ENCODE measurements around the gene PSMA7.
A peak's percentile ranks its signal among the peaks of the same experiment; 100 is the strongest.

Gene PSMA7

DNA sequence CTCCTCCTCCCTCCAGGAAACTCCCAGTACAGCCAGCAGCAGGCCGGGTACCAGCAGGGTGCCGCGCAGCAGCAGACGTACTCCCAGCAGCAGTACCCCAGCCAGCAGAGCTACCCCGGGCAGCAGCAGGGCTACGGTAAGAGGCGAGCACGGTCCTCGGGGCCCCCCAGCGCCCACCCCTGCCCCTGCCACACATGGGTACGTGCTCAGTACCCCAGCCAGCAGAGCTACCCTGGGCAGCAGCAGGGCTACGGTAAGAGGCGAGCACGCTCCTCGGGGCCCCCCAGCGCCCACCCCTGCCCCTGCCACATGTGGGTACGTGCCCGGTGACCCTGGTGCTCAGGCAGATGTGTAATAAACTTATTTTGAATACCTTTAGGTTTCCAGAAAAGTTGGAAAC lies 29.5 kb upstream of the PSMA7 start:
- DNase-seq (ENCODE audit: low read depth in 3 of 3, low spot score in 1 of 3), result no peak

DNA sequence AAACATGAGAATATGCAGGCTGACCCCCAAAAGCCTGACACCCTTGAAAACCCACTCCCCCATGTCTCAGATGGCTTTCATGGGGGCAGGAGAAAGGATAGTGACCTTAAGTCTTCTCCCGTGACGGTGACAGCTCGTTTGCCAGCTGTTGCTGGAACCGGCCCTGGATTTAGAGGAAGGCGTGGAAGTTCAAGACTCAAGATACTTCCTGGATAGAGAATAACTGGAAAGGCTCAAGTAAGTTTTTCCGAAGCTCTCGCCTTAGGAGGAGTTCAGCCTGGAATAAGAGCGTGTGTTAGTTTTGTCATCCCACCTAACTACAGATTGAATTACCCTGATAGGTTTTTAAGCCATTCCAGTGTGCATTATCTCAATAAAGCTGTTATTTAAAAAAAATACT lies 28.1 kb upstream of the PSMA7 start:
- DNase-seq (ENCODE audit: low read depth in 3 of 3, low spot score in 1 of 3), result no peak

DNA sequence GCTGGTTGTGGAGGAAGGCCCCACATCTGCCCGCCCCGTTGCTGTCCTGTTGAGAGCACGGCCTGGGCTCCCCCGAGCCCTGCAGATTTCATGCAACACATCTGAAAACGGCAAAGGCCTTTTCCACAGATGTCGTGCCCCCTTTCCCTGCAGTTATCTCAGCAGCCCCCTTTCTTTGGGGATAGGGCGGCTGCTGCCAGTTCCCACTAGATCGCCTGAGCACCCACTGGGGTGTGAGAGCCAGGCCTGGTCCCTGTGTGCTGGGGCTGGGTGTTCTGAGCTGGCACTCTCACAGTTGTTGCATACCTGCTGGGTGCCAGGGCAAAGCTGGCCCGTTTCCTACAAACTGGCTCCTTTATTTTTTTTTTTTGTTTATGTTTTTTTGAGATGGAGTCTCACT lies 27.3 kb upstream of the PSMA7 start:
- no peak for DNase-seq (ENCODE audit: low read depth in 3 of 3, low spot score in 1 of 3)

DNA sequence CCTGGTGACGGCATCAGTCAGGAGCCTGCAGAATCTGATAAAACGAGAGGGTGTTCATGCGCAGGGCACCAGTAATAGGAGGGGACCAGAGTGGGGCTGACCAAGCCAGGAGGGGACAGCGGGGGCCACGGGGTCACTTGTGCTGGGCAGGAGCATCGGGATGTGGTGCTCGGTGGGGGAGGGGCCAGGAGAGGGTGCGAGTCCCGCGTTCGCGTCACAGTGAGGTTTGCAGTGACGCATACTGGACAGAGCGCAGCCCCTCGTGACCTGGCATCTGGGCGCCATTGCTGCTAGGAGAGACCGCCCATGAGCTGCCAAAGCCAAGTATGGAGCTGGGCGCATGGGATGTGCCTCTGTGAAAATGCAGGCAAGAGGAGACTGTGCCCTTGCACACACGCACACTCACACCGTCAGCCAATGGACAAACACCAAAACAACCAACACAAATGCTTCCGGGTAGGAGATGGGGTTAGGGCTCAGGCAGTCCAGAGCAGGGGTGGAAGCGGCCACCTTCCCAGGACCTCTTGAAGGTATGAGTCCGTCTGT lies 25.8 kb upstream of the PSMA7 start:
- DNase-seq (ENCODE audit: low read depth in 3 of 3, low spot score in 1 of 3), result no peak

DNA sequence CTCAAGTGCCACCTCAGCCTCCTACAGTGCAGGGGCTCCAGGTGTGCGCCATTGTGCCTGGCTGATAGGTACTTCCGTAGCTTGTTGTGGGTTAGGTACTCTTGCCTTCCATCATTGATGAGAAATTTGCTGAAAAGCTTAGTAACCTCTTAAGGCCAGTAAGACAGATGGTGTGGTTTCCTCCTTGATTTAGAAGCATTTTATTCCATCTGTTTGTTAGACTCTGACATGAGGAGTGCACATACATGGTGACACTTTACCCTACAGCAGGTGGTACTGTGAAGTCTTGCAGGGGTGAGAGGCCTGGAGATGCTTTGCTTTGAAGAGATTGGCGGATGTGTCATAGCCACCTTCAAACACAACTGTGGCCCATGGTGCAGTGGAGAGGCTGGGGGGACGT lies 24.9 kb upstream of the PSMA7 start:
- no peak for DNase-seq (ENCODE audit: low read depth in 3 of 3, low spot score in 1 of 3)

DNA sequence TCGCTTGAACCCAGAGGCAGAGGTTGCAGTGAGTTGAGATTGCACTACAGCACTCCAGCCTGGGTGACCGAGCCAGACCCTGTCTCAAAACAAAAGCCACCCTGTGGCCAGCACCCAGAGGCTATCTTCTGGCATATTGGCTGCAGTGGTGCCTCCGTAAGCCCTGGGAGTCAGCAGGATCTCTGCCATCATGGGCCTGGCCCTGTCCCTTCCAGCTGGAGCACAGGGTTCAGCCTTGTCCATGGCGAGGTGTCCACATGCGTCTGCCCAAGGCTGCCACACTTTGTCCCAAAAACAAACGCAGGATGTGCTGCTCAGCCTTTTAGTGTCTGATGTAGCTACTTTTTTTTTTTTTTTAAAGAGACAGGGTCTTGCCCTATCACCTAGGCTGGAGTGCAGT lies 24.3 kb upstream of the PSMA7 start:
- no peak for DNase-seq (ENCODE audit: low read depth in 3 of 3, low spot score in 1 of 3)

DNA sequence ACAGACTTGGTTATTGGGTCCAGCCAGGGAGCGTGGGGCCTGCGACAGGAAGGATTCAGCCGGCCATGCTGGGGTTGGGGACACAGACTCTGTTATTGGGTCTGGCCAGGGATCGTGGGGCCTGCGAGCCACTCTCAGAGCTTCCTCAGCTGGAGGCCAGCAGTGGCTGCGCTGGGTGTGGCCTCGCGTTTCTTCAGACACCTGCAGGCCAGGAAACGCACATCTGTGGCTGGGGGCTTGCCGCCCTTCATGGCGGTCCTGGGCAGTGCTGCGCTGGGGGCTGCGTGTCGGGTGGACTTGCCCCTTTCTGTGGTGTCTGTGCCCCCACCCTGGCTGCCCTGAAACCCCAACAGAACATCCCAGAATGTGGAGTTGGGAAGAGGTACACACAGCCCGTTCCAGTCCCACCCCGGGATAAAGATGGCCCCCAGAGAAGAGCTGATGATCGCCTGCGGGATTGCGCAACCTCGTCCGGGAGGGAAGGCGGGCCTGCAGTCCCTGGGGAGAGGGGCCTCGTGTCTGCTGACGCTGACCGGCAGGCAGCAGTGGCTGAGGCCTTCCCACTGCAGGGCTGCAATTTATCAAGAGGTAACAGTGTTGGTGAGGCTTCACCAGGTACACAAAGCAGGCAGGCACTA lies 22.7 kb upstream of the PSMA7 start:
- DNase-seq (ENCODE audit: low read depth in 3 of 3, low spot score in 1 of 3), result no peak

DNA sequence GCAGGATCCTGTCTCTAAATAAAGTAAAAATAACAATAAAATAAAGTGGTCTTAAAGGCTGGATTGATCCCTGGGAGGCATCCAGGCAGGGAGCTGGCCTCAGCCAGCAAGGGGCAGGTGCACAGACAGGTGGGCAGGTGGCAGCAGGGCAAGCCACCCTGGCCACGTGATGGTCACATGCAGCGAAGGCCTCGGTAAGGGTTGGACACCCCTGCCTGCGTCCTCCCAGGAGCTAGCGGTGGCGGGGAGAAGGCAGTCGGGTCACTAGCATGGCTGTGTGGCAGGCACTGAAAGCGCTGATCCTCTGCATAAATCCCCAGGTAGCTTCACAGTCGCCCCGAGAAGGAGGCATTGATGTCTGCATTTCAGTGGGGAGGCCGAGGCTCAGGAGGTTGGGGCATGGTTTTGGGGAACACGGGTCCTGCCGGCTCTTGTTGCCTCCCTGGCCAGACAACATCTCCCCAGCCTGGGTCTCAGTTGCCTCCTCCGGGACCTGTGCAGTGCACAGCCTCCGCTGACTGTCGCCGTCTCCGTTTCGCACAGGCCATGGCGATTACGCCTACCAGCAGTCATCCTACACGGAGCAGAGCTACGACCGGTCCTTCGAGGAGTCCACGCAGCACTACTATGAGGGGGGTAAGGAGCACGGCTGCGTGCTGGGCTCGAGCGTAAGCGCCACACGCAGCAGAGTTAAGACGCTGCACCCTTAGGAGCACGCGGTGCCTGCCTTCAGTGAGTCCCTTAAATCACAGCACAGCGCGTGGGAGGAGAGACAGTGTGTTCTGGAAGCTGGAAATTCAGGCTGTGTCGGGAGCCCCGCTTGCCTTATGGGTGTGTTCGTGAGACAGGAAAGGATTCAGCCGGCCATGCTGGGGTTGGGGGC lies 21.9 kb upstream of the PSMA7 start:
- no peak for DNase-seq (ENCODE audit: low read depth in 3 of 3, low spot score in 1 of 3)

DNA sequence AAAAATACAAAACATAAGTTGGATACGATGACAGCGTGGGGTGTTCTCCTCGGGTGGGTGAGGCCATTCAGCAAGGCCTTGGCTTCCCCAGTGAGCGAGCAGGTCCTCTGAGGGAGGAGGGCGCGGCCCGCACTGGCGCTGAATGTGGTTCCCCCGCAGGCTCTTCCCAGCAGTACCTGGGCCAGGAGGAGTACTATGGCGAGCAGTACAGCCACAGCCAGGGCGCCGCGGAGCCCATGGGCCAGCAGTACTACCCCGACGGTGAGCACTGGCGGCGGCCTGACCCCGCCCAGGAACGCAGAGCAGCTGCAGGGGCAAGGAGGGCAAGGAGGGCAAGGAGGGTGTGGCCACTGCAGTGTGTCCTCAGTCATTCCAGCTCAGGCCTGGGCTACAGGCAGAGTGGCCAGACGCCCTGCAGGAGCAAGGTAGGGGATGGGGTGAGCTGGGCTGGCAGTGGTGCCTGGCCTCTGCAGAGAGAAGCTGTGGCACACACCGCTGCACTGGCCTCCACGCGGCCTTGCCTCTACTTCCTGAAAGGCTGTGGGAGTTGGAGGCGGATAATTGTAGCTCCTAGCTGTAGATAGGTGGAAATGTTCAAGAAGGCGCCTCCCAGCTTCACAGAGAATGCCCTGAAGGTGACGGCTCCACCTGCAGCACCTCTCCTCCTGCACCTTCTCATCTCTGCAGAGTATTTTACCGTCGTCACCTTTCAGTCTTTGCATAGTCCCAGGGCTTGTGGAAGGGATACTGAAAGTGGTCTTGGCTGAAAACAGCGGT lies 21.0 kb upstream of the PSMA7 start:
- DNase-seq (ENCODE audit: low read depth in 3 of 3, low spot score in 1 of 3), result no peak

DNA sequence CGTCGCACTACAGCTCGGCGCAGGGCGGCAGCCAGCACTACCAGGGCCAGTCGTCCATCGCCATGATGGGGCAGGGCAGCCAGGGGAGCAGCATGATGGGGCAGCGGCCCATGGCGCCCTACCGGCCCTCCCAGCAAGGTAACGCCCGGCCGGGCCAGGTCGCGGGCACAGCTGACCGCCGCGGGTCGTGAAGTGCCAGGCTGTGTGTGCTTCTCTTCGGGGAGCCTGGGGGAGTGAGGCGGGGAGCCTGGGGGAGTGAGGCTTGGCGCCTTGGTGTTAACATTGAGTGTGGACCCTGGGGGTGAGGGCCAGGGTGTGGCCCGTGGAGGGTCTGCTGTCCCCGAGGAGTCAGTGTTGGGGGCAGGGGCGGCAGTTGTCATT lies 20.3 kb upstream of the PSMA7 start:
- DNase-seq (ENCODE audit: low read depth in 3 of 3, low spot score in 1 of 3), result no peak

DNA sequence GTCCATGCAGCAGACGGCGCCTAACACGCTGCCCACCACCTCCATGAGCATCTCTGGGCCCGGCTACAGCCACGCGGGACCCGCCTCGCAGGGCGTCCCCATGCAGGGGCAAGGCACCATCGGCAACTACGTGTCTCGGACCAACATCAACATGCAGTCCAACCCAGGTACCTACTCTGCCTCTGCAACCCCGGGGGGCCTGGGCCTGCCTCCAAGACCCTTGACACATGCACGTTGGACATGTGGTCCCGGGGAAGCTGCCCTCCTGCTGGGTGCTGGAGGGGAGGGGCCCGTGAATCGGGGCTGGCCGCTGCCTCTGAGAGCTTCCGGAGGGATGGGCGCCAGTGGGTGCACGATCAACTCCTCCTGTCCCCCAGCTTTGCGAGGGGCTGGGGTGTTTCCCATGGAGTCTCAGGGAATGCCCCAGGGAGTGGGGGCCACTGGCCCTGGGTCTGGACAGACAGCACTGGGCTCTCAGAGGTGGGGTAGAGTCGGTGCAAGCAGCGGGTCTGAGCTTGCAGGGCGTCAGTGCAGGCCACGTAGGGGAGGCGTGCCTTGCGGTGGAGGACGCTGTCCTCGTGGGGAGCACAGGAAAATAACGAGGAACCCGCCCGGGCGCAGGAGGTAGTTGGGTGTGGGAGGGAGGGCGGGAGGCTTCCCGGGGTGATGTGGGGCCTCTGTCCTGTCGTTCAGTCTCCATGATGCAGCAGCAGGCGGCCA lies 19.7 kb upstream of the PSMA7 start:
- DNase-seq (ENCODE audit: low read depth in 3 of 3, low spot score in 1 of 3), result no peak

DNA sequence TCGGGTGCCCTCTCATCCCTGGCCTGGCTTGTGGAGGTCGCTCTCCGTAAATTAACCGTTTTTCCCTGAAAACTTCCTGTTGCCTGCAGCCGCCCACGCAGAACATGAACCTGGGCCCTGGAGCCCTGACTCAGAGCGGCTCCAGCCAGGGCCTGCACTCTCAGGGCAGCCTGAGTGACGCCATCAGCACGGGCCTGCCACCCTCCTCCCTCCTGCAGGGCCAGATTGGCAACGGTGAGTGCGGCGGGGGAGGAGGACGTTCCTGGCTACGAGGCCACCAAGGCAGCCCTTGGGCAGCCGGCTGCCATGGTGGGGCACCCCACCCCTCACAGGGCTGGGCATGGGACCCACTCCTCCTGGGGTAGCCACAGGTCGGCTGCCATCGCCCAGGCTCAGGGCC lies 18.2 kb upstream of the PSMA7 start:
- no peak for DNase-seq (ENCODE audit: low read depth in 3 of 3, low spot score in 1 of 3)

DNA sequence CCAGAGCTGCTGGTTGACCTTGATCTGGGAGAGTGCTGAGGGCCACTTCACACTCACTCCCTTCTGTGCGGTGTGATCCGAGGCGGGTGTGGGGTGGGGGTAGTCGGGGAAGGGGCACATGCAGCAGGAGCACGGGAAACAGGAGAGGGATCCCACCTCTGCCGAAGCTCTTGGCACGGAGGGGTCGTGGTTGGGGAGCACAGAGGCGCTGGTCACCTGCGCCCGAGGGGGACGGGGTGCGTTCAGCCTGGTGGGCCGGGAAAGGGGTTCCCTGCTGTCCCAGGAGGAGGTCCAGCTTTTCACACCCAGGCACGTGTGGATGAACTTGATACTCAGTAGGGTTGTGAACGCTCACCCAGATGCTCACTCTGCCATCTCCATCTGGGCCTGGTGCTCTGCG lies 17.7 kb upstream of the PSMA7 start:
- no peak for DNase-seq (ENCODE audit: low read depth in 3 of 3, low spot score in 1 of 3)

DNA sequence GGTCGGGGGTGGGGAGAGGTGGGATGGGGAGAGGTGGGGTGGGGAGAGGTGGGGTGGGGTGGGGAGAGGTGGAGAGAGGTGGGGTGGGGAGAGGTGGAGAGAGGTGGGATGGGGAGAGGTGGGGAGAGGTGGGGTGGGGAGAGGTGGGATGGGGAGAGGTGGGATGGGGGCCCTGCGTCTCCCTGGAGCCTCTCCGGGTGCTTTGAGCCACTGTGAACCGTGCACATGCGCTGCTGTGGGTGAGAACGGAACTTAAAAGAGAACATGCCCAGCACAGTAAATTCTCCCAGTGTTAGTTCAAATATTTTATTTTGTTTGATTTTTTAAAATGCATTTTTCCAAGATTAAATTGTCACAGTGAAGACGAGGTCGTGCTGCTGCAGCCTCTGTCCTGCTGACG lies 17.1 kb upstream of the PSMA7 start:
- DNase-seq (ENCODE audit: low read depth in 3 of 3, low spot score in 1 of 3), result no peak

DNA sequence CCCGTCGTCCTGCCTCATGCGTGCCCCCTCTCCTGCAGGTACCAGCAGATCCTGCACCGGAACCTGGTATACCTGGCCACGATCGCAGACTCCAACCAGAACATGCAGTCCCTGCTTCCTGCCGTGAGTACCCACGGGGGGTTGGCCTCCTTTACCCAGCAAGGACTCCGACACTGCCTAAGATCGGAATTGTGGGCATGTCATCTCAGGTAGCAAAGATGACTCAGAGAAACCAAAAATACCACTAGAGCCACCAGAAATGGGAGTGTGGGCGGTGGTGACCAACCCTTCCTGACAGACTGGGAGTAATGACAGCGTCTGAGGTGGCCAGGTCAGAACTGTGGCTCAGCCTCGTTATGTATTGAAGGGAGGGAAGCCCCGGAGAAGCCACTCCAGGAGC lies 16.6 kb upstream of the PSMA7 start:
- no peak for DNase-seq (ENCODE audit: low read depth in 3 of 3, low spot score in 1 of 3)

DNA sequence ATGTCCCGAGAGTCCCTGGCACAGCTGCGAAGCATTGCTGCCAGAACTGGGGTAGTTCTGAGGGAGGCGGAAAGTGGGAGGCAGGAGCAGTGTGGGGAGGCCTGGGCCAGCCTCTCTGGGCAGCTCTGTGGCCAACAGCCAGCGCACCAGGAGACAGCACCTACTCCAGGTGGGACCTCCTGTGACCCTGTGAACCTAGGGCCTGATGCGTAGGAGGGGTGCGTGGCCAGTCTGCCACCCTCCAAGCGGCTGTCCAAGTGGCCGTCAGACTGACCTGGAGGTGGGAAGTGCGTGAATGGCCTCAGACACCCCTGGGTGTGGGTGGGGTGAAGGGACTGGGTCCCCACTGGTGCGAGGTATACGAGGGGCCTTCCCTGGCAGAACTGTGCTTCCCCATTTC lies 15.9 kb upstream of the PSMA7 start:
- no peak for DNase-seq (ENCODE audit: low read depth in 3 of 3, low spot score in 1 of 3)

DNA sequence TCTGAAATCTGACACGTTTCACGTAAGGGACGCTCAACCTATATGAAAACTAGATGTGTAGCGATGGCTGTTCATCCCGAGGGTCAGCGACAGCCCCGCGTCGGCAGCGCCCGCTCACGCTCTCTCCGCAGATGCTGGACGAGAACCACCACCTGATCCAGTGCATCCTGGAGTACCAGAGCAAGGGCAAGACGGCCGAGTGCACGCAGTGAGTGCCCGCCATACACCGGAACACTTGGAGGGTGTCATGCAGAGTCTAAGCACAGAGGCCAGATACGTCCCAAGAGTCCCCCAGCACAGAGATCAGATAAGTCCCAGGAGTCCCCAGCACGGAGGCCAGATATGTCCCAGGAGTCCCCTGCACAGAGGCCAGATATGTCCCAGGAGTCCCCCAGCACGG lies 15.3 kb upstream of the PSMA7 start:
- DNase-seq (ENCODE audit: low read depth in 3 of 3, low spot score in 1 of 3), result no peak

DNA sequence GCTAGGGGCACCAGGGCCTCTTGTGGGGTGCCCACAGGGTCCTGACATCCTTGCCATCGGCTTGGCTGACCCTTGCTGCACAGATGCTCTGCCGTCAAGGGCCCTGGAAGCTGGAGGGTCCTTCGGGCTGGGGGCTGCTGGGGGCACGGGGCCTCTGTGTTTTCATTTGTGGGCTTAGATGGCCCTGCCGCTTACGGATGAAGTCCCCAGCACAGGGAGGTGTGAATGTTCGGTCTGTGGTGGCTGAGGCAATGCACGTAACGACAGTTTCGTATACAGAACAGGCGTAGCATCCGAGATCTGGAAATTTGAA lies 14.8 kb upstream of the PSMA7 start:
- no peak for DNase-seq (ENCODE audit: low read depth in 3 of 3, low spot score in 1 of 3)

DNA sequence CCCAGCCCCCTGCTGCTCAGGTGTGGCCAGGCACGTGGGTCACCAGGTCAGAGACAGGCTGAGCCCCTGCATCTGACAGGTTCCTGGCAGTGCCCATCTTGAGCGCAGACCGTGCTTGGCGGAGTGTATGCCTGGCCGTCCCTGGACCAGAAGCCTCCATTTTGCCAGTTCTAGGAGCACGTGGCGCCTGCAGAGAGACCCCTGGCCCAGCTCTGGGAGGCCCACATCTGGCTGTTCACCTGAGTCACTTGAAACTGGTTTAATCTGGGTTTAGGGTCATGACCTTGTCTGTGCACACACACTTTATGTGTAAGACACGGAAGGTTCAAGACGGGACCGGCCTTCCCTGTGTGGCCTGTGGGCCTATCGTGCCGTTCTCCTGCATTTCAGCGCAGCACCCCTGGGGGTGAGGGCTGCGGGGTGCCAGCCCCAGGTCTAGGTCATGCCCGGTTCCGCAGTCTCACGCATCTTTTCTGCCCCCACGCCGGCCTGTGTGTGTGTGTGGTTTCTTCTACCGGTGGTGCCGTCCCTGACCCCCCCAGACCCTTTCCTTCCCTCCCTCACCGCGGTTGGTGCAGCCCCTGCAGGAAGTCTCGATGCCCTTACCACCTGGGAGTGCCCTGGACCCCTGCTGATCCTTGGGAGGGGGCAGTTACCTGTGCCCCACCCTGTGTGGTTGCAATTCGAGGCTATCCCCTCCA lies 14.3 kb upstream of the PSMA7 start:
- DNase-seq (ENCODE audit: low read depth in 3 of 3, low spot score in 1 of 3), result no peak

DNA sequence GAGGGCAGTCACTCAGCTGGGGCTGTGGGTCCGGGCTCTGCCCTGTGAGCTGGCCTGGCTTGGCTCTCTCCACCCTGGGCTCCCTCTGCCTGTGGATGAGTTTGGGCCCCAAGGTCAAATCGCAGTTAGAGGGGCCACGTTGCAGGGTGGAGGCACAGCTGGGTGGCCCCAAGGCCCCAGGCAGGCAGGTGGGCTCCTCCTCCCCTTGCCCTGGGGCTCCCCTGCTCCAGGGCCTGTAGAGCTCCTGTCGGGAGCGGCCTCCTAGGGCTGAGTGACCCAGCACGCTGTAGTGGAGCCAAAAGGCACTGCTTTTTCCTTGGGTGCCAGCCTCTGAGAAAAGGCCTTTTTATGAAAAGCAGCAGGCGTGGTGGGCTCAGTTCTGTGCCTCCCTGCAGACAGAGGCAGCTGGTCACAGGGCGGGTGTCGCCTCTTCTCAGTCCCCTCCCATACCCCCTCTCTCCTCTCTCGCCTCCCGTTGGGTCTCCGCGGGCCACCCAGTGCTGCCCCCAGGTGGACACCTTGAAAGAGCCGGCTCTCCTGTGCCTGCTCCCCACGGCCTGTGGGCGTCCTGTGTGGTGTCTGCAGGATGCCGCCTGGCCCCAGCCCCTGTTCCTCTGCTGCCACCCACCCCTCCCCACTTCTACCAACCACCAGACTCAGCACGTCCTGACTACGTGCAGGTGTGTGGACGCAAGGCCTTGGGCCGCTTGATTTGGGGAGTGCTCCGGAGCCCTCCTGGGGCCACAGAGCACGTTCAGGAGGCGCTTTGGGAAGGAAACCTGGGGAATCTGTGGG lies 13.6 kb upstream of the PSMA7 start:
- DNase-seq (ENCODE audit: low read depth in 3 of 3, low spot score in 1 of 3), result peak; percentile 30 to 61 (median 43)
